ENCODE results near the gene SEC63. TPM values are rescaled to one million over a fixed set of nuclear protein-coding genes. Genes with fewer than 3 reads are reported as not detected.

SEC63 gene
- total RNA-seq, 1 experiment from 2014 or later: 97.6 TPM

DNA sequence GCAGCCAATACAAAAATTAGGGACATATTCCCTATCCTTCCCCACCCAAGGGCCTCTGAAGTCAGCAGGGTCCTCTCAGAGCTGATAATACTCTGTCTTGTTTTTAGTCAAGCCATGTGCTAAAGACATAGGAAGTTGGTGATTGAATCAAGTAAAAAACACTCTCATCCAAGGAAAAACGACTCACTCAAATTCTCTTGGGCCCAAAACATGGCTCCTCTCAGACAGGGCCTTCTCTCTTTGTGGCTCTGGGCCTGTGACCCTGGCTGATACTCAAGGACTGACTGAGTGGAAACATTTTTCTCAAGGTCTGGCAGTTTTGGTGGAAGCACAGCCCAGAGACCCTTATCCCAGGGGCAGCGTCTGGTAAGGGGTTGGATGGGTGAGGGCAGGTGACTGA, 127.9 kb downstream of the SEC63 start (continued):
- TF ChIP-seq, protein P1, sequence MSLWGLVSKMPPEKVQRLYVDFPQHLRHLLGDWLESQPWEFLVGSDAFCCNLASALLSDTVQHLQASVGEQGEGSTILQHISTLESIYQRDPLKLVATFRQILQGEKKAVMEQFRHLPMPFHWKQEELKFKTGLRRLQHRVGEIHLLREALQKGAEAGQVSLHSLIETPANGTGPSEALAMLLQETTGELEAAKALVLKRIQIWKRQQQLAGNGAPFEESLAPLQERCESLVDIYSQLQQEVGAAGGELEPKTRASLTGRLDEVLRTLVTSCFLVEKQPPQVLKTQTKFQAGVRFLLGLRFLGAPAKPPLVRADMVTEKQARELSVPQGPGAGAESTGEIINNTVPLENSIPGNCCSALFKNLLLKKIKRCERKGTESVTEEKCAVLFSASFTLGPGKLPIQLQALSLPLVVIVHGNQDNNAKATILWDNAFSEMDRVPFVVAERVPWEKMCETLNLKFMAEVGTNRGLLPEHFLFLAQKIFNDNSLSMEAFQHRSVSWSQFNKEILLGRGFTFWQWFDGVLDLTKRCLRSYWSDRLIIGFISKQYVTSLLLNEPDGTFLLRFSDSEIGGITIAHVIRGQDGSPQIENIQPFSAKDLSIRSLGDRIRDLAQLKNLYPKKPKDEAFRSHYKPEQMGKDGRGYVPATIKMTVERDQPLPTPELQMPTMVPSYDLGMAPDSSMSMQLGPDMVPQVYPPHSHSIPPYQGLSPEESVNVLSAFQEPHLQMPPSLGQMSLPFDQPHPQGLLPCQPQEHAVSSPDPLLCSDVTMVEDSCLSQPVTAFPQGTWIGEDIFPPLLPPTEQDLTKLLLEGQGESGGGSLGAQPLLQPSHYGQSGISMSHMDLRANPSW (CRISPR knock-in tag; conservative IDR thresholded peaks at IDR 0.05; ENCODE audit: low read depth): no peak
- TF ChIP-seq, protein P2, sequence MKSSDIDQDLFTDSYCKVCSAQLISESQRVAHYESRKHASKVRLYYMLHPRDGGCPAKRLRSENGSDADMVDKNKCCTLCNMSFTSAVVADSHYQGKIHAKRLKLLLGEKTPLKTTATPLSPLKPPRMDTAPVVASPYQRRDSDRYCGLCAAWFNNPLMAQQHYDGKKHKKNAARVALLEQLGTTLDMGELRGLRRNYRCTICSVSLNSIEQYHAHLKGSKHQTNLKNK (CRISPR knock-in tag; IDR thresholded peaks at IDR 0.05): no peak
- TF ChIP-seq, protein P3, sequence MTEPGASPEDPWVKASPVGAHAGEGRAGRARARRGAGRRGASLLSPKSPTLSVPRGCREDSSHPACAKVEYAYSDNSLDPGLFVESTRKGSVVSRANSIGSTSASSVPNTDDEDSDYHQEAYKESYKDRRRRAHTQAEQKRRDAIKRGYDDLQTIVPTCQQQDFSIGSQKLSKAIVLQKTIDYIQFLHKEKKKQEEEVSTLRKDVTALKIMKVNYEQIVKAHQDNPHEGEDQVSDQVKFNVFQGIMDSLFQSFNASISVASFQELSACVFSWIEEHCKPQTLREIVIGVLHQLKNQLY (CRISPR knock-in tag; IDR thresholded peaks at IDR 0.05): no peak

DNA sequence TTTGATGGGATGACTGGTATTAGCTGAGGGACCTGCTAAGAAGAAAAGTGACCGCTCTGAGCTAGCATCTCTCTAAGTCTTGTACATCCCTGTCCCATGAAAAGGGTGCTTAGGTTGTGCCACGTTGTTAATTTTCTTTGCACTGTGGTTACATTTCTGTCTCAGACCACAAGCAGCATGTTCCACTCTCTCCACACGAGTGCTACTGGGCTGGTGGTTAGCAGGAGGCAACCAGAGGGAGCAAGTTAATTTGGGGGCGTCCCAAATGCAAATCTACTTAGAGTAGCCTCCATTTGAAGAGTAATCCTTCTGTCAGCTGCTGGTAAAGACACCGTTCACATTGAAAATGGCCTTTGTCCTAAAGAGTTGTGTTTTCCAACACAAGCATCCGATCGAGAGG, 130.5 kb downstream of the SEC63 start:
- CTCF ChIA-PET: interaction anchor here (0.7 kb wide), 1 partner anchor 21 kb away, joined by 3 read pairs; no protein-coding TSS in a partner anchor
- H3K27ac Mint-ChIP-seq: no peak overlapping the region
- no peak overlapping the region for H3K4me3 Mint-ChIP-seq

DNA sequence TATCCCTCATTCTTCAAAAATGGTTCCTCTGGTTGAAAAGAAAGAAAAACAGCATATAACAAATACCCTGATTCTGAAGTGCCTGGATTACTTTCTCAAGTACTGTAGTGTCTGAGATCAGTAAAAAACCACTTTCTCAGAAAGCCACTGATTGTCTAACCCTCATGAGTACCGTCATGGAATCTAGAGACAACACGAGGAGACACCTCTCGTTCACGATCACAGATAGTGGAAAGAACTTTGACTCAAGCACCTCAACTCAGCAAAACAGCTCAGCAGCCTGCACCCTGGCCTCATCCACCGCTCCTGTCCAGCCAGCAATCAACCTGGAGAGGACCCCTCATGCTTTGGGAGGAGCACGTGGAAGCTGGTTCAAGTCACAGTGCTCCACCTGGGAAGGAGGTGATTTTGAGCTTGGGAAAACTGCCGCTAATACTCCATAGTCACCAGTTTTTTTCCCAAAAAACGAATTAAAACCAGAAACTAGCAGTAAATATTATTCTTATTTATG, 134.9 kb downstream of the SEC63 start:
- TF ChIP-seq, protein P4, sequence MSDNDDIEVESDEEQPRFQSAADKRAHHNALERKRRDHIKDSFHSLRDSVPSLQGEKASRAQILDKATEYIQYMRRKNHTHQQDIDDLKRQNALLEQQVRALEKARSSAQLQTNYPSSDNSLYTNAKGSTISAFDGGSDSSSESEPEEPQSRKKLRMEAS (CRISPR knock-in tag; IDR thresholded peaks at IDR 0.05): no peak
- peak; percentile 57; the same call in 1 of the 2 replicates for TF ChIP-seq ZNF263 (CRISPR knock-in tag; IDR thresholded peaks at IDR 0.05; ENCODE audit: low read depth)
- no peak for ATAC-seq
- no peaks in the 10 kb centered on the region; the same call in 1 of the 2 replicates for H3K9me3 Mint-ChIP-seq
- ChIA-PET CTCF (interaction anchor here (1.7 kb wide), 1 partner anchor 44 kb away, joined by 4 read pairs; no protein-coding TSS in a partner anchor), POLR2A (no interaction called here)
- H3K36me3 Mint-ChIP-seq: no peaks in the 10 kb centered on the region
- H3K4me3 Mint-ChIP-seq: no peak overlapping the region
- no peaks in the 10 kb centered on the region for H3K27me3 Mint-ChIP-seq (ENCODE audit: low read depth)
- no peak for DNase-seq (ENCODE audit: low spot score)
- H3K27ac Mint-ChIP-seq: no peak overlapping the region
- peaks cover 27% of the 10 kb centered on the region for H3K4me1 Mint-ChIP-seq

More for the DNA sequence above, 130.5 kb downstream of the SEC63 start:
- Mint-ChIP-seq H3K27me3 (ENCODE audit: low read depth) (no peaks in the 10 kb centered on the region; the same call in 1 of the 2 replicates), H3K36me3 (no peaks in the 10 kb centered on the region), H3K4me1 (peaks cover 3% of the 10 kb centered on the region), H3K9me3 (no peaks in the 10 kb centered on the region; the same call in 1 of the 2 replicates)
- ATAC-seq (no peak), DNase-seq (ENCODE audit: low spot score) (no peak)
- TF ChIP-seq SP1 (CRISPR knock-in tag; conservative IDR thresholded peaks at IDR 0.05): no peak
- TF ChIP-seq NR2C2 (CRISPR knock-in tag; IDR thresholded peaks at IDR 0.05): no peak
- no peak for TF ChIP-seq ZNF423 (CRISPR knock-in tag; IDR thresholded peaks at IDR 0.05)
- TF ChIP-seq IRF2 (CRISPR knock-in tag; IDR thresholded peaks at IDR 0.05; ENCODE audit: borderline replicate concordance, low read depth): no peak
- no peak for TF ChIP-seq ZNF219 (CRISPR knock-in tag; IDR thresholded peaks at IDR 0.05; ENCODE audit: borderline replicate concordance)
- POLR2A ChIA-PET: no interaction called here

DNA sequence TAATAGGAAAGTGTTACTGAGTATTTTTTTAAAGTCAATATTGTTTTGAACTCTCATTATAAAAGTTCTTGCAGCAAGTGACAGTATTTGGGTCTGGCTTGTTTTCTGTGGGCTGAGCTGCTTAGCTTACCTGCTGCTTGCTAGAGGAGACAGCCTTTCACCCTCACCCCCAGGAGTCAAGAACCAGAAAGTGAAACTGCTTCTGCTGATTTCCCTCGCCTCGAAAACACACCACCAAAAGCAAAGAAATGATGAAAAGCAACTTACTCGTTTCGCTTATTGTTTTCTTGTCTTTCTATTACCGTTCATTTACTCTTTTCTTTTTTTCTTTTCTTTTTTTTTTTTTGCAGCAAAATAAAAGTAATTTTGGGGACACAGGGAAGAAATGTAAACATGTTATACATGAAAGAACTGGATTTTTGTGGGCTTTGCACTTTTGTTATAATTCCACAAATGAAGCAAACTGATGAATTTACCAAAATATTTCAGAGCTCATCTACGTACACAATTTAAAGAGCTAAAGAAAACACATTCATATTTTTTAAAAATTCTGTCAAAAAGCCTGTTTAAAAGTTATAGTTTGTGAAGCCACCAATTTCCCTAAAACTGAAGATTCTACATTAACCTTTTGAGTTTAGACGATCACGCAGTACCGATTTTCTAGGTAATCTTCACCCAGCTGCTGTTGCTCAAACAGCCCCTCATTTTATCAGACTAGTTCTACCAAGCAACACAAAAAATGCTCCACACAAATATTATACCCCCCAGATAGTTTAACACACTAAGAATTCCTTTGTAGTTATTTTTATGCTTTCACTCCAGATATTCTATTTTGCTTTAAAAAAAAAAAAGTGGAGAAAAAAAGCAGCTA, 135.6 kb downstream of the SEC63 start:
- POLR2A ChIA-PET: interaction anchor here (0.7 kb wide), 2 partner anchors 9 to 697 kb away, joined by 3 read pairs; no protein-coding TSS in a partner anchor
- ATAC-seq (no peak), DNase-seq (ENCODE audit: low spot score) (no peak)
- CTCF ChIA-PET: interaction anchor here (1.7 kb wide), 1 partner anchor 45 kb away, joined by 4 read pairs; no protein-coding TSS in a partner anchor
- Mint-ChIP-seq H3K36me3 (no peaks in the 10 kb centered on the region), H3K9me3 (no peaks in the 10 kb centered on the region; the same call in 1 of the 2 replicates), H3K27ac (no peak overlapping the region), H3K4me3 (no peak overlapping the region), H3K27me3 (ENCODE audit: low read depth) (no peaks in the 10 kb centered on the region), H3K4me1 (peaks cover 29% of the 10 kb centered on the region)
- TF ChIP-seq ELF4 (CRISPR knock-in tag; IDR thresholded peaks at IDR 0.05; ENCODE audit: low read depth): no peak
- TF ChIP-seq, protein P4 (CRISPR knock-in tag; IDR thresholded peaks at IDR 0.05): no peak
- TF ChIP-seq ETV6 (CRISPR knock-in tag; IDR thresholded peaks at IDR 0.05): no peak
- no peak for TF ChIP-seq NR2C2 (CRISPR knock-in tag; IDR thresholded peaks at IDR 0.05)
- TF ChIP-seq, protein P5, sequence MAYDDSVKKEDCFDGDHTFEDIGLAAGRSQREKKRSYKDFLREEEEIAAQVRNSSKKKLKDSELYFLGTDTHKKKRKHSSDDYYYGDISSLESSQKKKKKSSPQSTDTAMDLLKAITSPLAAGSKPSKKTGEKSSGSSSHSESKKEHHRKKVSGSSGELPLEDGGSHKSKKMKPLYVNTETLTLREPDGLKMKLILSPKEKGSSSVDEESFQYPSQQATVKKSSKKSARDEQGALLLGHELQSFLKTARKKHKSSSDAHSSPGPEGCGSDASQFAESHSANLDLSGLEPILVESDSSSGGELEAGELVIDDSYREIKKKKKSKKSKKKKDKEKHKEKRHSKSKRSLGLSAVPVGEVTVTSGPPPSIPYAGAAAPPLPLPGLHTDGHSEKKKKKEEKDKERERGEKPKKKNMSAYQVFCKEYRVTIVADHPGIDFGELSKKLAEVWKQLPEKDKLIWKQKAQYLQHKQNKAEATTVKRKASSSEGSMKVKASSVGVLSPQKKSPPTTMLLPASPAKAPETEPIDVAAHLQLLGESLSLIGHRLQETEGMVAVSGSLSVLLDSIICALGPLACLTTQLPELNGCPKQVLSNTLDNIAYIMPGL (CRISPR knock-in tag; IDR thresholded peaks at IDR 0.05): no peak
- TF ChIP-seq ZBTB21 (CRISPR knock-in tag; IDR thresholded peaks at IDR 0.05; ENCODE audit: borderline replicate concordance): no peak
- TF ChIP-seq GRHL2 (CRISPR knock-in tag; IDR thresholded peaks at IDR 0.05; ENCODE audit: insufficient replicate concordance, severe bottlenecking): no peak
- TF ChIP-seq GABPB1 (CRISPR knock-in tag; IDR thresholded peaks at IDR 0.05): no peak
